HG03280 (cell line): ENCODE data around the gene CACNA1D.

Source experiments
- ATAC-seq: cut with Tn5 transposase; IDR thresholded peaks from one replicate; pipeline ENCODE4 v1.9.1; 2021; ENCODE audit warnings: mild to moderate bottlenecking, moderate library complexity; ENCODE audit not compliant: unreplicated experiment

CACNA1D gene

GRCh38 chr3:53495146-53495519 is 722 bp downstream of the CACNA1D start:
- no peak for ATAC-seq

GRCh38 chr3:53495520-53496391 is 1.3 kb downstream of the CACNA1D start:
- no peak for ATAC-seq

- ATAC-seq = no peak
Measured at GRCh38 chr3:53496392-53496670, 1.9 kb downstream of the CACNA1D start.

GRCh38 chr3:53496984-53497383 is 2.6 kb downstream of the CACNA1D start:
- ATAC-seq = no peak

- ATAC-seq = no peak
Measured at GRCh38 chr3:53498806-53499641, 4.6 kb downstream of the CACNA1D start.

GRCh38 chr3:53500165-53500777 is 5.9 kb downstream of the CACNA1D start:
- ATAC-seq = no peak

- no peak for ATAC-seq
Measured at GRCh38 chr3:53501178-53501577, 6.8 kb downstream of the CACNA1D start.

GRCh38 chr3:53502737-53503136 is 8.3 kb downstream of the CACNA1D start:
- no peak for ATAC-seq

GRCh38 chr3:53503195-53503594 is 8.8 kb downstream of the CACNA1D start:
- ATAC-seq = no peak

GRCh38 chr3:53506110-53506762 is 11.8 kb downstream of the CACNA1D start:
- ATAC-seq = no peak

- ATAC-seq = no peak
Measured at GRCh38 chr3:53506763-53507145, 12.3 kb downstream of the CACNA1D start.

GRCh38 chr3:53509494-53509893 is 15.1 kb downstream of the CACNA1D start:
- ATAC-seq = no peak

GRCh38 chr3:53510508-53510907 is 16.1 kb downstream of the CACNA1D start:
- ATAC-seq = no peak

GRCh38 chr3:53511246-53511645 is 16.8 kb downstream of the CACNA1D start:
- ATAC-seq = no peak

- ATAC-seq = no peak
Measured at GRCh38 chr3:53513556-53514190, 19.3 kb downstream of the CACNA1D start.

GRCh38 chr3:53516339-53516738 is 21.9 kb downstream of the CACNA1D start:
- ATAC-seq = no peak

GRCh38 chr3:53518495-53518981 is 24.1 kb downstream of the CACNA1D start:
- no peak for ATAC-seq

- no peak for ATAC-seq
Measured at GRCh38 chr3:53519065-53519709, 24.8 kb downstream of the CACNA1D start.

GRCh38 chr3:53523346-53523745 is 28.9 kb downstream of the CACNA1D start:
- ATAC-seq = no peak

GRCh38 chr3:53524566-53524965 is 30.2 kb downstream of the CACNA1D start:
- ATAC-seq = no peak
